CD8-positive, alpha-beta memory T cell (primary cell): ENCODE measurements around the gene IL12B. TPM values are rescaled to one million over a fixed set of nuclear protein-coding genes. Genes with fewer than 3 reads are reported as not detected.

Experiments used
- CTCF ChIA-PET: fragments of 350-600 bp; sonication (Branson Sonifier 250); formaldehyde crosslinking; loops from one replicate; lab custom pipeline; 2021; ENCODE audit warnings: antibody characterized with exemption; lab: Charles Lee
- POLR2A ChIA-PET: fragments of 350-600 bp; sonication (Branson Sonifier 250); formaldehyde crosslinking; loops from one replicate; lab custom pipeline; 2021; ENCODE audit warnings: antibody characterized with exemption; lab: Charles Lee
- DNase-seq, 5 donors: peaks; one replicate each; pipeline versions ENCODE4 v3.0.0 to v3.0.0-alpha.2; 2020 to 2022; ENCODE audit warnings: mixed read lengths in 1 of 5
- H3K27ac ChIP-seq: one replicate; pipeline ENCODE4 v1.7.0; 2013; ENCODE audit warnings: low read depth, mild to moderate bottlenecking, low read length, moderate library complexity
- H3K27me3 ChIP-seq: 2 replicates; pipeline ENCODE4 v1.7.0; 2013; ENCODE audit warnings: low read length, mild to moderate bottlenecking; ENCODE audit not compliant: insufficient read depth, poor library complexity, severe bottlenecking
- H3K36me3 ChIP-seq: 2 replicates; pipeline ENCODE4 v1.7.0; 2013; ENCODE audit warnings: mild to moderate bottlenecking, low read length, moderate library complexity; ENCODE audit not compliant: insufficient read depth
- H3K4me1 ChIP-seq: 2 replicates; pipeline ENCODE4 v1.7.0; 2013; ENCODE audit warnings: mild to moderate bottlenecking, low read length, moderate library complexity; ENCODE audit not compliant: insufficient read depth
- H3K4me3 ChIP-seq: 2 replicates; pipeline ENCODE4 v1.7.0; 2013; ENCODE audit warnings: mild to moderate bottlenecking, low read length
- H3K9me3 ChIP-seq: 2 replicates; pipeline ENCODE4 v1.7.0; 2013; ENCODE audit warnings: mild to moderate bottlenecking, low read length
- H3K27ac Mint-ChIP-seq, 8 donors: one replicate each; pipeline ENCODE4 v1.8.0; 2020 to 2021; ENCODE audit warnings: mixed read lengths in 8 of 8, mild to moderate bottlenecking in 6 of 8, inconsistent platforms in 3 of 8, moderate library complexity in 3 of 8
- H3K27me3 Mint-ChIP-seq, 2 donors: one replicate each; pipeline ENCODE4 v1.8.0; 2020 to 2021; ENCODE audit warnings: mixed read lengths in 2 of 2, mild to moderate bottlenecking in 1 of 2, moderate library complexity in 1 of 2
- H3K36me3 Mint-ChIP-seq, 3 donors: one replicate each; pipeline ENCODE4 v1.8.0; 2020 to 2021; ENCODE audit warnings: mixed read lengths in 3 of 3, inconsistent platforms in 1 of 3, mild to moderate bottlenecking in 1 of 3
- H3K4me1 Mint-ChIP-seq, 3 donors: one replicate each; pipeline ENCODE4 v1.8.0; 2020 to 2021; ENCODE audit warnings: mixed read lengths in 3 of 3, inconsistent platforms in 1 of 3, mild to moderate bottlenecking in 1 of 3
- H3K4me3 Mint-ChIP-seq, 7 donors: one replicate each; pipeline ENCODE4 v1.8.0; 2020 to 2021; ENCODE audit warnings: mixed read lengths in 7 of 7, mild to moderate bottlenecking in 6 of 7, moderate library complexity in 4 of 7, inconsistent platforms in 2 of 7
- H3K9me3 Mint-ChIP-seq, 5 donors: one replicate each; pipeline ENCODE4 v1.8.0; 2020 to 2022; ENCODE audit warnings: mixed read lengths in 5 of 5, mild to moderate bottlenecking in 3 of 5, moderate library complexity in 2 of 5, inconsistent platforms in 1 of 5
- polyA plus RNA-seq: library from polyadenylated mRNA; unstranded; fragments of 300-500 nt; fragmentation: Illumina TruSeq; gene quantifications from one replicate; pipeline ENCODE4 v1.2.3, GENCODE V29; 2021
- total RNA-seq, 2 experiments: library from RNA; stranded (reverse); gene quantifications; one replicate each; pipeline ENCODE4 v1.2.3, GENCODE V29; 2021

The IL12B gene
- total and polyA plus RNA-seq, 3 experiments from 2014 or later: not detected

- H3K4me3 ChIP-seq: no peak overlapping the region
- H3K4me1 ChIP-seq: no peaks in the 10 kb centered on the region
- peaks cover 3 to 18% of the 10 kb centered on the region in 2 donors for H3K27me3 Mint-ChIP-seq
- POLR2A ChIA-PET: no interaction called here
- no peak overlapping the region for H3K4me3 Mint-ChIP-seq
- CTCF ChIA-PET: interaction anchor here (1.1 to 5.8 kb wide), 7 partner anchors 19 to 669 kb away, joined by 3 to 72 read pairs (median 4); no protein-coding TSS in a partner anchor
- no peak overlapping the region for H3K27ac ChIP-seq
- no peak for DNase-seq
- no peaks in the 10 kb centered on the region for H3K9me3 ChIP-seq
- H3K4me1 Mint-ChIP-seq: no peaks in the 10 kb centered on the region
- no peaks in the 10 kb centered on the region for H3K9me3 Mint-ChIP-seq
- H3K36me3 Mint-ChIP-seq: no peaks in the 10 kb centered on the region
- H3K36me3 ChIP-seq: no peaks in the 10 kb centered on the region
- H3K27ac Mint-ChIP-seq: no peak overlapping the region
- H3K27me3 ChIP-seq: no peaks in the 10 kb centered on the region
Measured at GRCh38 chr5:159317849-159318248, 12.4 kb downstream of the IL12B start.

GRCh38 chr5:159316519-159317383, 13.5 kb downstream of the IL12B start:
- no peaks in the 10 kb centered on the region for H3K36me3 ChIP-seq
- H3K4me1 Mint-ChIP-seq: no peaks in the 10 kb centered on the region
- no peak overlapping the region for H3K27ac ChIP-seq
- ChIA-PET CTCF (interaction anchor here (0.6 to 5.8 kb wide), 10 partner anchors 15 to 670 kb away, joined by 3 to 72 read pairs (median 4); no protein-coding TSS in a partner anchor), POLR2A (no interaction called here)
- no peaks in the 10 kb centered on the region for H3K36me3 Mint-ChIP-seq
- peaks cover 4% of the 10 kb centered on the region for H3K27me3 ChIP-seq
- no peak overlapping the region for H3K4me3 Mint-ChIP-seq
- H3K4me1 ChIP-seq: no peaks in the 10 kb centered on the region
- peaks cover 0 to 13% of the 10 kb centered on the region in 2 donors for H3K27me3 Mint-ChIP-seq
- H3K4me3 ChIP-seq: no peak overlapping the region
- H3K9me3 Mint-ChIP-seq: no peaks in the 10 kb centered on the region
- peak overlapping the region in 1 of 8 donors; percentile 84 for H3K27ac Mint-ChIP-seq
- peak in 3 of 5 donors; percentile 14 to 47 (median 17) for DNase-seq
- no peaks in the 10 kb centered on the region for H3K9me3 ChIP-seq

GRCh38 chr5:159313197-159313596, 17.1 kb downstream of the IL12B start:
- Mint-ChIP-seq H3K27me3 (peaks cover 1 to 42% of the 10 kb centered on the region in 2 donors), H3K4me3 (no peak overlapping the region), H3K4me1 (peaks cover 3 to 8% (median 5%) of the 10 kb centered on the region in 3 donors), H3K36me3 (no peaks in the 10 kb centered on the region), H3K27ac (no peak overlapping the region), H3K9me3 (no peaks in the 10 kb centered on the region)
- POLR2A ChIA-PET: interaction anchor here (0.7 kb wide), 1 partner anchor 37 kb away, joined by 5 read pairs; no protein-coding TSS in a partner anchor
- no peaks in the 10 kb centered on the region for H3K36me3 ChIP-seq
- H3K9me3 ChIP-seq: no peaks in the 10 kb centered on the region
- DNase-seq: no peak
- peaks cover 14% of the 10 kb centered on the region for H3K27me3 ChIP-seq
- CTCF ChIA-PET: interaction anchor here (0.9 kb wide), 1 partner anchor 156 kb away, joined by 4 read pairs; no protein-coding TSS in a partner anchor
- no peak overlapping the region for H3K4me3 ChIP-seq
- peaks cover 10% of the 10 kb centered on the region for H3K4me1 ChIP-seq
- H3K27ac ChIP-seq: no peak overlapping the region

- peaks cover 1 to 53% of the 10 kb centered on the region in 2 donors for H3K27me3 Mint-ChIP-seq
- Histone ChIP-seq H3K9me3 (no peaks in the 10 kb centered on the region), H3K4me3 (no peak overlapping the region), H3K27ac (no peak overlapping the region), H3K27me3 (peaks cover 14% of the 10 kb centered on the region), H3K36me3 (no peaks in the 10 kb centered on the region), H3K4me1 (peaks cover 10% of the 10 kb centered on the region)
- H3K4me1 Mint-ChIP-seq: peaks cover 3 to 8% (median 5%) of the 10 kb centered on the region in 3 donors
- no peaks in the 10 kb centered on the region for H3K9me3 Mint-ChIP-seq
- no peak overlapping the region for H3K4me3 Mint-ChIP-seq
- peak overlapping the region in 1 of 8 donors; percentile 29 for H3K27ac Mint-ChIP-seq
- no peak for DNase-seq
- POLR2A ChIA-PET: no interaction called here
- H3K36me3 Mint-ChIP-seq: peaks cover 0 to 1% (median 0%) of the 10 kb centered on the region in 3 donors
- CTCF ChIA-PET: interaction anchor here (1.6 to 1.9 kb wide), 2 partner anchors 25 to 154 kb away, joined by 3 to 8 read pairs; no protein-coding TSS in a partner anchor
Measured at GRCh38 chr5:159311063-159311462, 19.2 kb downstream of the IL12B start.

GRCh38 chr5:159310511-159310910, 19.8 kb downstream of the IL12B start:
- Mint-ChIP-seq H3K27ac (no peak overlapping the region), H3K36me3 (peaks cover 0 to 1% (median 0%) of the 10 kb centered on the region in 3 donors), H3K9me3 (no peaks in the 10 kb centered on the region), H3K4me1 (peaks cover 3 to 8% (median 5%) of the 10 kb centered on the region in 3 donors), H3K27me3 (peaks cover 1 to 53% of the 10 kb centered on the region in 2 donors), H3K4me3 (peak overlapping the region in 3 of 7 donors; percentile 33 to 68 (median 38))
- ChIA-PET POLR2A (no interaction called here), CTCF (interaction anchor here (0.8 to 1.9 kb wide), 3 partner anchors 11 to 154 kb away, joined by 3 to 8 read pairs (median 3); no protein-coding TSS in a partner anchor)
- H3K4me1 ChIP-seq: peaks cover 10% of the 10 kb centered on the region
- H3K27ac ChIP-seq: no peak overlapping the region
- H3K9me3 ChIP-seq: no peaks in the 10 kb centered on the region
- no peaks in the 10 kb centered on the region for H3K36me3 ChIP-seq
- peak overlapping the region; percentile 35 for H3K4me3 ChIP-seq
- DNase-seq: peak in 1 of 5 donors; percentile 13
- peaks cover 14% of the 10 kb centered on the region for H3K27me3 ChIP-seq

GRCh38 chr5:159309689-159310433, 20.4 kb downstream of the IL12B start:
- no peaks in the 10 kb centered on the region for H3K9me3 Mint-ChIP-seq
- ChIA-PET POLR2A (no interaction called here), CTCF (interaction anchor here (0.8 to 1.9 kb wide), 3 partner anchors 12 to 153 kb away, joined by 3 to 8 read pairs (median 3); no protein-coding TSS in a partner anchor)
- peaks cover 14% of the 10 kb centered on the region for H3K27me3 ChIP-seq
- H3K27ac Mint-ChIP-seq: peak overlapping the region in 1 of 8 donors; percentile 45
- no peak overlapping the region for H3K27ac ChIP-seq
- peaks cover 10% of the 10 kb centered on the region for H3K4me1 ChIP-seq
- peak overlapping the region in 1 of 7 donors; percentile 68 for H3K4me3 Mint-ChIP-seq
- peak overlapping the region; percentile 35 for H3K4me3 ChIP-seq
- peaks cover 0 to 1% (median 0%) of the 10 kb centered on the region in 3 donors for H3K36me3 Mint-ChIP-seq
- DNase-seq: no peak
- no peaks in the 10 kb centered on the region for H3K36me3 ChIP-seq
- H3K9me3 ChIP-seq: no peaks in the 10 kb centered on the region
- H3K4me1 Mint-ChIP-seq: peaks cover 3 to 8% (median 5%) of the 10 kb centered on the region in 3 donors
- peaks cover 1 to 53% of the 10 kb centered on the region in 2 donors for H3K27me3 Mint-ChIP-seq

GRCh38 chr5:159304961-159305595, 25.2 kb downstream of the IL12B start:
- CTCF ChIA-PET: interaction anchor here (1.2 kb wide), 1 partner anchor 11 kb away, joined by 3 read pairs; no protein-coding TSS in a partner anchor

More at GRCh38 chr5:159304961-159305595, 25.2 kb downstream of the IL12B start:
- no peak overlapping the region for H3K4me3 ChIP-seq
- no peak for DNase-seq
- H3K9me3 ChIP-seq: no peaks in the 10 kb centered on the region
- Mint-ChIP-seq H3K27me3 (peaks cover 16 to 57% of the 10 kb centered on the region in 2 donors), H3K36me3 (peaks cover 3 to 28% (median 4%) of the 10 kb centered on the region in 3 donors), H3K9me3 (peaks cover 22 to 30% (median 26%) of the 10 kb centered on the region in 5 donors), H3K4me1 (no peaks in the 10 kb centered on the region), H3K4me3 (no peak overlapping the region), H3K27ac (no peak overlapping the region)
- H3K27me3 ChIP-seq: no peaks in the 10 kb centered on the region
- no peaks in the 10 kb centered on the region for H3K4me1 ChIP-seq
- POLR2A ChIA-PET: no interaction called here
- no peak overlapping the region for H3K27ac ChIP-seq
- no peaks in the 10 kb centered on the region for H3K36me3 ChIP-seq
